GM23248 (cell line): Measurements from ENCODE around the gene TM4SF1. TPM values are rescaled to one million over a fixed set of nuclear protein-coding genes. Genes with fewer than 3 reads are reported as not detected.

Experiments used
- DNase-seq: peaks from one replicate; pipeline ENCODE4 v3.0.0-alpha.2; 2015
- H2AFZ ChIP-seq: fragments of 200-600 bp; sonication (generic); 2 replicates; pipeline ENCODE4 v1.6.1; 2016; ENCODE audit warnings: antibody characterized with exemption
- H3F3A ChIP-seq: fragments of 200-600 bp; sonication (generic); 2 replicates; pipeline ENCODE4 v1.6.1; 2016; ENCODE audit warnings: mild to moderate bottlenecking, antibody characterized with exemption, mixed run types; ENCODE audit not compliant: insufficient read depth
- H3K27ac ChIP-seq: fragments of 200-600 bp; sonication (generic); 2 replicates; pipeline ENCODE4 v1.5.1; 2016; ENCODE audit warnings: mild to moderate bottlenecking
- H3K27me3 ChIP-seq: fragments of 200-600 bp; sonication (generic); replicated peaks from 2 replicates; pipeline ENCODE4 v1.6.1; 2016; ENCODE audit warnings: mild to moderate bottlenecking; ENCODE audit not compliant: insufficient read depth
- H3K36me3 ChIP-seq: fragments of 200-600 bp; sonication (generic); 2 replicates; pipeline ENCODE4 v1.6.1; 2016; ENCODE audit warnings: low read depth, mild to moderate bottlenecking
- H3K4me1 ChIP-seq: fragments of 200-600 bp; sonication (generic); 2 replicates; pipeline ENCODE4 v1.6.1; 2016; ENCODE audit warnings: mild to moderate bottlenecking; ENCODE audit not compliant: insufficient read depth
- H3K4me2 ChIP-seq: fragments of 200-600 bp; sonication (generic); one replicate; pipeline ENCODE4 v1.6.1; 2016; ENCODE audit warnings: mild to moderate bottlenecking; ENCODE audit not compliant: unreplicated experiment
- H3K4me3 ChIP-seq: fragments of 200-600 bp; sonication (generic); 2 replicates; pipeline ENCODE4 v1.5.1; 2016; ENCODE audit warnings: mild to moderate bottlenecking
- H3K79me2 ChIP-seq: fragments of 200-600 bp; sonication (generic); 2 replicates; pipeline ENCODE4 v1.6.1; 2016; ENCODE audit warnings: mild to moderate bottlenecking; ENCODE audit not compliant: insufficient read depth
- H3K9ac ChIP-seq: fragments of 200-600 bp; sonication (generic); 2 replicates; pipeline ENCODE4 v1.6.1; 2016; ENCODE audit warnings: mild to moderate bottlenecking
- H3K9me2 ChIP-seq: fragments of 200-600 bp; sonication (generic); 2 replicates; pipeline ENCODE4 v1.6.1; 2016; ENCODE audit warnings: mixed run types, mild to moderate bottlenecking, moderate library complexity; ENCODE audit not compliant: insufficient read depth
- H3K9me3 ChIP-seq: fragments of 200-600 bp; sonication (generic); one replicate; pipeline ENCODE4 v1.6.1; 2017; ENCODE audit warnings: low read depth
- H4K20me1 ChIP-seq: fragments of 200-600 bp; sonication (generic); 2 replicates; pipeline ENCODE4 v1.6.0; 2016; ENCODE audit not compliant: insufficient read depth
- EZH2 ChIP-seq: fragments of 200-600 bp; sonication (generic); IDR thresholded peaks from 2 replicates; pipeline ENCODE4 v1.6.1; 2018; ENCODE audit warnings: antibody characterized with exemption, mild to moderate bottlenecking; ENCODE audit not compliant: insufficient read depth, poor library complexity, severe bottlenecking
- EZH2phosphoT487 ChIP-seq: fragments of 200-600 bp; sonication (generic); IDR thresholded peaks from 2 replicates; pipeline ENCODE4 v1.6.1; 2018; ENCODE audit warnings: antibody characterized with exemption, moderate library complexity, mild to moderate bottlenecking, low read depth; ENCODE audit not compliant: insufficient read depth
- whole genome bisulfite sequencing, 2 experiments: methylation state at CpG; one replicate each; pipeline ENCODE4 v1.1.6; 2015 to 2017; ENCODE audit warnings: low lambda C conversion rate in 2 of 2, low coverage in 1 of 2; ENCODE audit errors: missing lambda C conversion rate in 2 of 2; 5-methylcytosine and 5-hydroxymethylcytosine counted together
- in situ Hi-C: fragments of 300-500 bp; cut with MboI; formaldehyde crosslinking; loops from 2 replicates; pipeline ENCODE4 v1.15.0; 2020
- polyA plus RNA-seq: library from polyadenylated mRNA; unstranded; fragments of >200 nt; fragmentation: Nextera tagmentation; extraction: Ambion mirVana; gene quantifications from 2 replicates; pipeline ENCODE4 v1.2.1, GENCODE V29; 2016
- total RNA-seq: library from RNA; depleted of rRNA; stranded (reverse); fragments of >200 nt; shearing (Covaris generic); gene quantifications from 2 replicates; pipeline ENCODE4 v1.2.3, GENCODE V29; 2014

Gene TM4SF1
- total and polyA plus RNA-seq, 2 experiments from 2014 or later, result 10.5 to 10.7 TPM

DNA sequence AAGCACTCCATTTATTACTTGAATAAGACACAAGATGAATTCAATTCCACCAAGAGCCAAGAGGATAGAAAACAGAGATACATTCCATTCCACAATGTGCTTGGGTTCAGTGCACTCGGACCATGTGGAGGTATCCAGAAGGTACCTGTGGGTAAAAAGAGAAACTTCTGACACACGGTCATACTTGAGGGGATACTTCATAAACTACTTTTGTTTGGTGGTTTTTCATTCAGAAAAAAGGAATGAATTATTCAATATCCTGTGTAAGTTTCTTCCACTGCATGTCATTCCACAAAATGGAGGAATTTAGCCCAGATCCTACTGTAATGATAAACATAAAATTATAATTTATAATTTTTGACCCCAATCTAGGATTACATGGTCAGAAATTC is 5.7 kb downstream of the TM4SF1 start:
- Histone ChIP-seq H3K36me3 (no peaks in the 10 kb centered on the region), H3K4me3 (no peak overlapping the region), H3K27me3 (no peaks in the 10 kb centered on the region), H3K9me2 (no peaks in the 10 kb centered on the region), H3K9ac (no peak overlapping the region), H3F3A (peaks cover 86% of the 10 kb centered on the region), H3K4me1 (peaks cover 50% of the 10 kb centered on the region), H3K4me2 (peak overlapping the region; percentile 64), H3K27ac (no peak overlapping the region), H2AFZ (no peak overlapping the region), H3K79me2 (no peaks in the 10 kb centered on the region), H3K9me3 (no peaks in the 10 kb centered on the region), H4K20me1 (no peaks in the 10 kb centered on the region)
- DNase-seq, result no peak
- in situ Hi-C loops, result no loop called here
- WGBS, 2 experiments, result 59 to 70% methylated on average over 2 of the region's 2 CpGs
- TF ChIP-seq EZH2phosphoT487 (no peak), EZH2 (no peak)

DNA sequence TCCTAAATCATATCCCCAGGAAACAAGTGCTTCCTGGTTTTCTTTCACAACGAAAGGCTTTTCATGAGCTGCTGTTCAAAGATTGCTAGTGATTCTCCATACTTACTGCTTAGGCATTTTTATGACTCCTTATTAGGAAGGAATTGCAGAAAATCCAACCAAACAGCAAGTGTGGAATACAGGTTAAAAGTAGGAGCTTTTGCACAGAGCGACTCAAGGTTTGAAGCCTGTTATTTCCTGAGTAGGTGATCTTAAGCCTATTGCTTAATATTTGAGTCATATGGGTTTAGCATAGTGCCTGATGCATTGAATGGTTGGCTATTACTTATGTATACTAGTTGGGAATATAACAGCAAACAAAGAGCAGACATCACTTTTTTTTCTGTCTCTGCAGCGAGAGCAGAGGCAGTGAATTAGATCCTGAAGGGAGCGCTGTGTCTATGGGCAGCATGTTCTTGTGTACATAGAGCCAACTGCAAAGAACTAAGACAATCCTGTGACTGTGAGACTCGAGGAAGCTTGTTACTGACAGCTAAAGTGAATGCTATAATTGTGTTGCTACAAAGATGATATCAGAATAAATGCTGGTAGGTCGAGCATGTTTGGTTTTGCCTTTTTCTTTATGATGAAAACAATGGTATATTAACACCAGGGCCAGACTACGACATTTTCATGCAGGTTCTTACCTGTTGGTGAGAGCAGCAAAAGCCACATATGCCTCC is 6.3 kb downstream of the TM4SF1 start:
- WGBS, 2 experiments, result 64% methylated on average over 7 of the region's 7 CpGs

DNA sequence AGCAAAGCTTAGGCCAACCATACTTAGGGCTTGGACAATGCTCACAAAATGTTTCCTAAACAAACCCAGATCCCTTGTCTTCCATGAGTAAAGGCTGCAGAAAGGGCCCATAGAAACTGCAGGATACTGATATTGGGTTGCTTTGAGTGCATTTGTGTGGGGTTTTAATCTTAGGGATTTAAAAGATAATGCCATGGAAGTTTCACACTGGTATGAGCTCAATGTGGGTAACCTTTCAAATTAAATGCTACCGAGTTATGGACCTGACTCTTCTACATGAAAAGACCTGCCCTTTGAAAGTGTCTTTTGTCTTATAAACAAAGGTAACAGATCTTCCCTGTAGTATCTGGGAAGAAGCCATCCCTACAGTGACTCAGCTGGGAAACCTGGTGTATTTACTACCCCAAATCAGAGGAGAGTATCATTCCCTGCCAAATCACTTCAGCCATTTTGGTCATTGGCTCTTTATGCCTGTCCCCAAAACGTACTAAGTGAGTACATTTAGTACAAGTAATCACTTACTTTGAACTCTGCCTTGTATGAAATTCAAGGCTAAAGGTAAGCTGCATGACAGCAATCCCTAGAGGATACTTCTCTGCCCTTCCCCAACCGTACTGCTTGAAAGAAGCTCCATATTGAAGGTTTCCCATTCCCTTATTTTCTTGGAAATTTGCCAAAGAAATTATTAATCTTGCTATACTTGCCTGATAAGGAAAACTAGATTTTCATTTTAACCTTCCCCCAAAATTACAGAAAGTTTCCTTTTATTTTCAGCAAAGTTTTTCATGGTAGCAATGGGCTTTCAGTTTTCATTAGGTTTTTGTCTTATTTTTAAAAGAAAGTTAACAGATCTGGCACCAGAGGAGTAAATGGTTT is 7.2 kb downstream of the TM4SF1 start:
- no peaks in the 10 kb centered on the region for H3K27me3 ChIP-seq
- no peak overlapping the region for H2AFZ ChIP-seq
- TF ChIP-seq EZH2phosphoT487, result no peak
- no peak for TF ChIP-seq EZH2
- peak overlapping the region; percentile 64 for H3K4me2 ChIP-seq
- 0 out of 2 replicates have a peak overlapping the region, but pooled peaks have one; percentile 6 for H3K9ac ChIP-seq
- H3K9me3 ChIP-seq, result no peaks in the 10 kb centered on the region
- H3K79me2 ChIP-seq, result no peaks in the 10 kb centered on the region
- H3K4me3 ChIP-seq, result peak overlapping the region; percentile 25; the same call in 1 of the 2 replicates
- DNase-seq, result no peak
- no peaks in the 10 kb centered on the region for H3K9me2 ChIP-seq
- peak overlapping the region; percentile 29 for H3K27ac ChIP-seq
- H3K4me1 ChIP-seq, result peaks cover 44% of the 10 kb centered on the region
- in situ Hi-C loops, result no loop called here
- WGBS, 2 experiments, result 73 to 74% methylated on average over 3 of the region's 3 CpGs
- H3F3A ChIP-seq, result peaks cover 79% of the 10 kb centered on the region
- H3K36me3 ChIP-seq, result no peaks in the 10 kb centered on the region
- H4K20me1 ChIP-seq, result no peaks in the 10 kb centered on the region

More for the DNA sequence above, 6.3 kb downstream of the TM4SF1 start:
- H3K4me1 ChIP-seq, result peaks cover 51% of the 10 kb centered on the region
- H3K36me3 ChIP-seq, result no peaks in the 10 kb centered on the region
- H3K79me2 ChIP-seq, result no peaks in the 10 kb centered on the region
- peak overlapping the region; percentile 18; the same call in 1 of the 2 replicates for H2AFZ ChIP-seq
- H3F3A ChIP-seq, result peaks cover 89% of the 10 kb centered on the region
- H3K27ac ChIP-seq, result peak overlapping the region; percentile 29
- H4K20me1 ChIP-seq, result no peaks in the 10 kb centered on the region
- H3K4me3 ChIP-seq, result peak overlapping the region; percentile 25
- no peaks in the 10 kb centered on the region for H3K27me3 ChIP-seq
- no peak for TF ChIP-seq EZH2
- TF ChIP-seq EZH2phosphoT487, result no peak
- peak overlapping the region; percentile 64 for H3K4me2 ChIP-seq
- H3K9me2 ChIP-seq, result no peaks in the 10 kb centered on the region
- 0 out of 2 replicates have a peak overlapping the region, but pooled peaks have one; percentile 6 for H3K9ac ChIP-seq
- H3K9me3 ChIP-seq, result no peaks in the 10 kb centered on the region
- in situ Hi-C loops, result no loop called here
- peak; percentile 76 for DNase-seq

DNA sequence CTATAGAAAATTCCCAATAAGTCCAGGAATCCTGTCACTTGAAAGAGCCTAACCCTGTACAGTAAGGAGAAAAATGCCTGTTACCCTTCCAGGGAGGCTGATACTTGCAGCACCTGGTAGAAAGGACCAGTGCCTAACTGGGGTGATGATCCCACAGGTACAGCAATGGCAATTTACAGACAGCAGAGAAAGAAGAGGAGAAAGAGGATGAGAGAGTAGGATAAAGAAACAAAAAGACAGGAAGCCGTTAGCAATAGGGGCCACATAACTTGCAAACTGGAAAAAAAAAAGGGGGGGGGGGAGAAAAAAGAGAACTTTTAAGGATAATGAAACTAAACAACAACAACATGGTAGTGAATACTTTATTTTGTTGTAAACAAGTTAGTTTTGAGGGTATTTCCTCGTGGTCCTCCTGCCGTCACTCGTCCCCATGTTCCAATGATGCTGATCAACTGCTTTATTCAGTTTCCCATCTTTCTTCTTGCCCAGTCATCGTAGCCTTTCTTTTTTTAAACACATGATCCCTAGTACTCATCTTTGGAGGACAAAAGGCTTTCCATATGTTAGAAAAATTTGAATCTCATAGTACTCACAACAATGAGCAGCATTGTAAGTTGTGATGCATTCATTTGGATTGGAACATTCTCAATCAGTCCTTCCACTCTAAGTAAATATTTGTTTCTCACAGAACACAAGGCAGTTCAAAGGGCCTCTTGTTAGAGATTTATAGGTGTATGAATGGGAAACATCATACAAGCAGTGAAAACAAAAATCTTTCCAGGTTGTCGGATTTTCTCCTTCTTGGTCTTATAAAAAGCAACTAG is 8.6 kb downstream of the TM4SF1 start:
- H2AFZ ChIP-seq, result no peak overlapping the region

More for the DNA sequence above, 8.6 kb downstream of the TM4SF1 start:
- no peak for DNase-seq
- Histone ChIP-seq H3K9ac (no peak overlapping the region), H3F3A (peaks cover 72% of the 10 kb centered on the region), H3K4me2 (no peak overlapping the region), H3K27me3 (no peaks in the 10 kb centered on the region), H3K79me2 (no peaks in the 10 kb centered on the region), H3K27ac (no peak overlapping the region), H3K9me3 (no peaks in the 10 kb centered on the region), H3K4me3 (no peak overlapping the region), H3K4me1 (peaks cover 36% of the 10 kb centered on the region), H4K20me1 (no peaks in the 10 kb centered on the region), H3K36me3 (no peaks in the 10 kb centered on the region), H3K9me2 (no peaks in the 10 kb centered on the region)
- 97 to 98% methylated on average over 6 of the region's 6 CpGs for WGBS, 2 experiments
- in situ Hi-C loops, result no loop called here
- TF ChIP-seq EZH2, result no peak
- TF ChIP-seq EZH2phosphoT487, result no peak
